K562 (cell line): ENCODE measurements around the gene SYPL2. TPM values are rescaled to one million over a fixed set of nuclear protein-coding genes. Genes with fewer than 3 reads are reported as not detected.

ENCODE experiments used
- CTCFL ChIP-seq: IDR thresholded peaks from 2 replicates; pipeline ENCODE4 v1.6.1; 2011; ENCODE audit warnings: borderline replicate concordance, low read depth, mild to moderate bottlenecking, moderate library complexity, low read length; ENCODE audit not compliant: insufficient read depth, poor library complexity, severe bottlenecking
- PHTF2 ChIP-seq: fragments of 250-450 bp; sonication (Bioruptor Pico); IDR thresholded peaks from 2 replicates; pipeline ENCODE4 v1.5.0; 2021; ENCODE audit warnings: mild to moderate bottlenecking
- REST ChIP-seq, 2 experiments: fragments of 450-650 bp; formaldehyde crosslinking in 1 of 2; IDR thresholded peaks; 2 replicates each; pipeline versions ENCODE4 v1.4.0 to v1.6.1; 2014 to 2020; ENCODE audit warnings: mild to moderate bottlenecking in 2 of 2, borderline replicate concordance in 1 of 2, low read depth in 1 of 2
- TFE3 ChIP-seq: fragments of 450-650 bp; formaldehyde crosslinking; IDR thresholded peaks from 2 replicates; pipeline ENCODE4 v1.4.0; 2020; ENCODE audit warnings: mild to moderate bottlenecking, mixed read lengths
- ZBTB49 ChIP-seq: sonication (generic); formaldehyde crosslinking; IDR thresholded peaks from 2 replicates; pipeline ENCODE4 v1.8.0; 2022; ENCODE audit warnings: missing genetic modification reagents, mild to moderate bottlenecking, borderline replicate concordance
- ZBTB9 ChIP-seq: fragments of 450-650 bp; formaldehyde crosslinking; IDR thresholded peaks from 2 replicates; pipeline ENCODE4 v1.4.0; 2020; ENCODE audit warnings: mild to moderate bottlenecking, moderate library complexity
- ZNF583 ChIP-seq: fragments of 250-450 bp; sonication (Bioruptor Pico); IDR thresholded peaks from 2 replicates; pipeline ENCODE4 v1.4.0; 2020
- ZNF75A ChIP-seq: fragments of 450-650 bp; formaldehyde crosslinking; IDR thresholded peaks from 2 replicates; pipeline ENCODE4 v1.4.0; 2020; ENCODE audit warnings: mild to moderate bottlenecking
- ZNF778 ChIP-seq: fragments of 450-650 bp; formaldehyde crosslinking; IDR thresholded peaks from 2 replicates; pipeline ENCODE4 v1.4.0; 2020; ENCODE audit warnings: mild to moderate bottlenecking, moderate library complexity
- polyA plus RNA-seq, 8 experiments: library from polyadenylated mRNA; depleted of rRNA in 4 of 8; stranded (reverse) in 5 of 8; unstranded in 3 of 8; fragments of >200 nt; fragmentation: Nextera tagmentation in 2 of 8; fragmentation: Illumina TruSeq in 1 of 8; extraction: Ambion mirVana in 2 of 8; extraction: Trizol in 1 of 8; gene quantifications; 2 replicates each; pipeline versions ENCODE4 v1.2.1 to v1.2.3, GENCODE V29; 2011 to 2014; ENCODE audit warnings: inconsistent platforms in 1 of 8, missing spikeins in 1 of 8
- total RNA-seq, 7 experiments: library from RNA; depleted of rRNA in 6 of 7; stranded (reverse); fragments of >200 nt in 6 of 7; fragmentation: Illumina TruSeq in 2 of 7; extraction: Trizol in 2 of 7; gene quantifications; 2 replicates each; pipeline versions ENCODE4 v1.2.1 to v1.2.3, GENCODE V29; 2011 to 2021; ENCODE audit warnings: low replicate concordance in 1 of 7

The SYPL2 gene
- total and polyA plus RNA-seq, 9 of the 15 experiments (the other 6 are each of a cell fraction or from before 2014, with no cell fraction given), result 0.03 to 0.20 (median 0.07) TPM; not detected in 2

GRCh38 chr1:109499661-109500536 lies 33.6 kb downstream of the SYPL2 start (continued):
- TF ChIP-seq ZBTB9 (CRISPR knock-in tag) (no peak), PHTF2 (CRISPR knock-in tag) (no peak), ZNF75A (CRISPR knock-in tag) (no peak), REST (IDR thresholded peaks at IDR 0.05; ENCODE audit: borderline replicate concordance) (peak; percentile 41), REST (CRISPR knock-in tag; IDR thresholded peaks at IDR 0.05; ENCODE audit: low read depth) (no peak), ZBTB49 (no peak), CTCFL (peak; percentile 84), ZNF778 (CRISPR knock-in tag) (no peak), TFE3 (CRISPR knock-in tag) (no peak), ZNF583 (CRISPR knock-in tag) (no peak)
